Neural progenitor cell (in vitro differentiated cells): ENCODE measurements around the gene TMEM198. TPM values are rescaled to one million over a fixed set of nuclear protein-coding genes. Genes with fewer than 3 reads are reported as not detected.

ENCODE experiments used
- DNase-seq: peaks from one replicate; pipeline ENCODE4 v3.0.0-alpha.2; 2016; ENCODE audit warnings: low spot score
- H2AFZ ChIP-seq: fragments of 200-600 bp; sonication (generic); replicated peaks from 2 replicates; pipeline ENCODE4 v1.6.1; 2016; ENCODE audit warnings: antibody characterized with exemption
- H3F3A ChIP-seq: fragments of 200-600 bp; sonication (generic); 2 replicates; pipeline ENCODE4 v1.6.1; 2016; ENCODE audit warnings: antibody characterized with exemption, low read depth
- H3K27ac ChIP-seq: fragments of 200-600 bp; sonication (generic); 2 replicates; pipeline ENCODE4 v1.5.1; 2016; ENCODE audit warnings: mild to moderate bottlenecking
- H3K27me3 ChIP-seq: fragments of 200-600 bp; sonication (generic); 2 replicates; pipeline ENCODE4 v1.6.1; 2016; ENCODE audit warnings: mild to moderate bottlenecking, moderate library complexity
- H3K36me3 ChIP-seq: fragments of 200-600 bp; sonication (generic); 2 replicates; pipeline ENCODE4 v1.5.1; 2016
- H3K4me1 ChIP-seq: fragments of 200-600 bp; sonication (generic); 2 replicates; pipeline ENCODE4 v1.6.1; 2016; ENCODE audit warnings: mixed run types
- H3K4me2 ChIP-seq: fragments of 200-600 bp; sonication (generic); 2 replicates; pipeline ENCODE4 v1.6.1; 2016
- H3K4me3 ChIP-seq: fragments of 200-600 bp; sonication (generic); 2 replicates; pipeline ENCODE4 v1.5.1; 2016
- H3K79me2 ChIP-seq: fragments of 200-600 bp; sonication (generic); 2 replicates; pipeline ENCODE4 v1.6.1; 2016; ENCODE audit warnings: low read depth
- H3K9ac ChIP-seq: fragments of 200-600 bp; sonication (generic); 2 replicates; pipeline ENCODE4 v1.6.1; 2016
- H3K9me3 ChIP-seq: fragments of 200-600 bp; sonication (generic); 2 replicates; pipeline ENCODE4 v1.5.1; 2016; ENCODE audit warnings: low read depth
- H4K20me1 ChIP-seq: fragments of 200-600 bp; sonication (generic); 2 replicates; pipeline ENCODE4 v1.6.1; 2016; ENCODE audit warnings: low read depth
- H3K27ac Mint-ChIP-seq: 3 replicates; pipeline ENCODE4 v1.8.0; 2021; ENCODE audit warnings: mixed read lengths
- H3K27me3 Mint-ChIP-seq: 2 replicates; pipeline ENCODE4 v1.8.0; 2022; ENCODE audit warnings: low read depth, mild to moderate bottlenecking, inconsistent platforms, moderate library complexity, mixed read lengths; ENCODE audit not compliant: insufficient read depth
- H3K36me3 Mint-ChIP-seq: 3 replicates; pipeline ENCODE4 v1.8.0; 2021; ENCODE audit warnings: mixed read lengths
- H3K4me1 Mint-ChIP-seq: 3 replicates; pipeline ENCODE4 v1.8.0; 2021; ENCODE audit warnings: mixed read lengths
- H3K4me3 Mint-ChIP-seq: 3 replicates; pipeline ENCODE4 v1.8.0; 2021; ENCODE audit warnings: mild to moderate bottlenecking, moderate library complexity, mixed read lengths
- H3K9me3 Mint-ChIP-seq: 3 replicates; pipeline ENCODE4 v1.8.0; 2020; ENCODE audit warnings: mixed read lengths
- CTCF ChIP-seq: fragments of 200-600 bp; sonication (generic); IDR thresholded peaks from 2 replicates; pipeline ENCODE4 v1.5.1; 2017; ENCODE audit warnings: antibody characterized with exemption, mild to moderate bottlenecking
- EZH2 ChIP-seq: fragments of 200-600 bp; sonication (generic); IDR thresholded peaks from 2 replicates; pipeline ENCODE4 v1.6.1; 2017; ENCODE audit warnings: antibody characterized with exemption, mild to moderate bottlenecking, moderate library complexity
- EZH2phosphoT487 ChIP-seq: fragments of 200-600 bp; sonication (generic); IDR thresholded peaks from 2 replicates; pipeline ENCODE4 v1.6.1; 2017; ENCODE audit warnings: antibody characterized with exemption
- total RNA-seq: library from RNA; depleted of rRNA; stranded (reverse); fragments of >200 nt; gene quantifications from 2 replicates; pipeline ENCODE4 v1.2.3, GENCODE V29; 2015; ENCODE audit warnings: low replicate concordance

TMEM198 gene
- total RNA-seq, 1 donor from 2014 or later, result 0.79 TPM

GRCh38 chr2:219542931-219543595, 765 bp upstream of the TMEM198 start:
- Histone ChIP-seq H3K9ac (peak overlapping the region; percentile 14), H2AFZ (peak overlapping the region; percentile 86), H3K27ac (no peak overlapping the region), H3K4me2 (peak overlapping the region; percentile 87), H4K20me1 (peaks cover 21% of the 10 kb centered on the region), H3K27me3 (peaks cover 30% of the 10 kb centered on the region), H3K36me3 (no peaks in the 10 kb centered on the region), H3K79me2 (no peaks in the 10 kb centered on the region), H3K4me1 (peaks cover 21% of the 10 kb centered on the region), H3K9me3 (no peaks in the 10 kb centered on the region), H3F3A (peaks cover 22% of the 10 kb centered on the region), H3K4me3 (peak overlapping the region; percentile 86)
- H3K9me3 Mint-ChIP-seq, result no peaks in the 10 kb centered on the region
- H3K27ac Mint-ChIP-seq, result no peak overlapping the region
- peaks cover 34% of the 10 kb centered on the region for H3K4me1 Mint-ChIP-seq
- peak; percentile 74 for DNase-seq
- TF ChIP-seq EZH2 (peak; percentile 42), EZH2phosphoT487 (peak; percentile 64), CTCF (no peak)
- peaks cover 16% of the 10 kb centered on the region for H3K36me3 Mint-ChIP-seq
- peak overlapping the region; percentile 88 for H3K4me3 Mint-ChIP-seq
- peaks cover 18% of the 10 kb centered on the region for H3K27me3 Mint-ChIP-seq

- H3K9me3 ChIP-seq, result no peaks in the 10 kb centered on the region
- TF ChIP-seq EZH2, result no peak
- no peak for TF ChIP-seq CTCF
- no peak for TF ChIP-seq EZH2phosphoT487
- peaks cover 22% of the 10 kb centered on the region for H3F3A ChIP-seq
- H3K4me1 ChIP-seq, result peaks cover 13% of the 10 kb centered on the region
- peak overlapping the region; percentile 92 for H3K4me2 ChIP-seq
- peak overlapping the region; percentile 92 for H3K4me3 Mint-ChIP-seq
- H3K36me3 Mint-ChIP-seq, result peaks cover 13% of the 10 kb centered on the region
- H3K79me2 ChIP-seq, result no peaks in the 10 kb centered on the region
- H3K4me1 Mint-ChIP-seq, result peaks cover 20% of the 10 kb centered on the region
- H4K20me1 ChIP-seq, result peaks cover 21% of the 10 kb centered on the region
- no peaks in the 10 kb centered on the region for H3K9me3 Mint-ChIP-seq
- H3K9ac ChIP-seq, result no peak overlapping the region
- H3K27ac Mint-ChIP-seq, result peak overlapping the region; percentile 47
- DNase-seq, result no peak
- H3K27me3 ChIP-seq, result peaks cover 30% of the 10 kb centered on the region
- no peaks in the 10 kb centered on the region for H3K36me3 ChIP-seq
- H2AFZ ChIP-seq, result peak overlapping the region; percentile 2
- H3K4me3 ChIP-seq, result peak overlapping the region; percentile 86
- H3K27ac ChIP-seq, result no peak overlapping the region
- peaks cover 22% of the 10 kb centered on the region for H3K27me3 Mint-ChIP-seq
Measured at GRCh38 chr2:219544567-219544966, 739 bp downstream of the TMEM198 start.

- no peak overlapping the region for H3K4me2 ChIP-seq
- Mint-ChIP-seq H3K27ac (no peak overlapping the region), H3K4me1 (peaks cover 19% of the 10 kb centered on the region), H3K27me3 (peaks cover 22% of the 10 kb centered on the region), H3K9me3 (no peaks in the 10 kb centered on the region), H3K36me3 (peaks cover 13% of the 10 kb centered on the region), H3K4me3 (peak overlapping the region; percentile 92)
- H3K27ac ChIP-seq, result no peak overlapping the region
- DNase-seq, result no peak
- H3K36me3 ChIP-seq, result no peaks in the 10 kb centered on the region
- H3K79me2 ChIP-seq, result no peaks in the 10 kb centered on the region
- H3F3A ChIP-seq, result peaks cover 22% of the 10 kb centered on the region
- H3K9ac ChIP-seq, result no peak overlapping the region
- peaks cover 21% of the 10 kb centered on the region for H4K20me1 ChIP-seq
- peaks cover 13% of the 10 kb centered on the region for H3K4me1 ChIP-seq
- H3K27me3 ChIP-seq, result peaks cover 33% of the 10 kb centered on the region
- H3K9me3 ChIP-seq, result no peaks in the 10 kb centered on the region
- no peak overlapping the region for H2AFZ ChIP-seq
- H3K4me3 ChIP-seq, result no peak overlapping the region
- TF ChIP-seq EZH2, result no peak
- no peak for TF ChIP-seq EZH2phosphoT487
- no peak for TF ChIP-seq CTCF
Measured at GRCh38 chr2:219545295-219545942, 1.6 kb downstream of the TMEM198 start.
